RWPE1 (cell line): ENCODE measurements around the gene PELI3.

Source experiments
- CTCF ChIA-PET: fragments of 350-600 bp; sonication (Branson Sonifier 250); formaldehyde crosslinking; extraction: SDS; loops from one replicate; lab custom pipeline; 2021; lab: Yijun Ruan, JAX
- POLR2A ChIA-PET: fragments of 400-600 bp; formaldehyde crosslinking; extraction: SDS; loops from one replicate; lab custom pipeline; 2020; ENCODE audit warnings: antibody characterized with exemption; ENCODE audit not compliant: low non-redundant PET; lab: Yijun Ruan, JAX
- DNase-seq: peaks from one replicate; pipeline ENCODE4 v3.0.0; 2012; ENCODE audit warnings: low spot score
- H3K27ac ChIP-seq: fragments of 450-650 bp; 2 replicates; pipeline ENCODE4 v1.5.1; 2017
- TF ChIP-seq, protein P1 (sequence below): fragments of 450-650 bp; conservative IDR thresholded peaks from 2 replicates; pipeline ENCODE4 v1.5.1; 2017; ENCODE audit warnings: low read depth, mild to moderate bottlenecking

The PELI3 gene

GRCh38 chr11:66505276-66505816 is 38.6 kb downstream of the PELI3 start:
- TF ChIP-seq, protein P1, sequence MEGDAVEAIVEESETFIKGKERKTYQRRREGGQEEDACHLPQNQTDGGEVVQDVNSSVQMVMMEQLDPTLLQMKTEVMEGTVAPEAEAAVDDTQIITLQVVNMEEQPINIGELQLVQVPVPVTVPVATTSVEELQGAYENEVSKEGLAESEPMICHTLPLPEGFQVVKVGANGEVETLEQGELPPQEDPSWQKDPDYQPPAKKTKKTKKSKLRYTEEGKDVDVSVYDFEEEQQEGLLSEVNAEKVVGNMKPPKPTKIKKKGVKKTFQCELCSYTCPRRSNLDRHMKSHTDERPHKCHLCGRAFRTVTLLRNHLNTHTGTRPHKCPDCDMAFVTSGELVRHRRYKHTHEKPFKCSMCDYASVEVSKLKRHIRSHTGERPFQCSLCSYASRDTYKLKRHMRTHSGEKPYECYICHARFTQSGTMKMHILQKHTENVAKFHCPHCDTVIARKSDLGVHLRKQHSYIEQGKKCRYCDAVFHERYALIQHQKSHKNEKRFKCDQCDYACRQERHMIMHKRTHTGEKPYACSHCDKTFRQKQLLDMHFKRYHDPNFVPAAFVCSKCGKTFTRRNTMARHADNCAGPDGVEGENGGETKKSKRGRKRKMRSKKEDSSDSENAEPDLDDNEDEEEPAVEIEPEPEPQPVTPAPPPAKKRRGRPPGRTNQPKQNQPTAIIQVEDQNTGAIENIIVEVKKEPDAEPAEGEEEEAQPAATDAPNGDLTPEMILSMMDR = no peak
- CTCF ChIA-PET = interaction anchor here (0.6 kb wide), 1 partner anchor 13 kb away, joined by 4 read pairs; no protein-coding TSS in a partner anchor
- POLR2A ChIA-PET = no interaction called here
- H3K27ac ChIP-seq = no peak overlapping the region
- no peak for DNase-seq

DNA sequence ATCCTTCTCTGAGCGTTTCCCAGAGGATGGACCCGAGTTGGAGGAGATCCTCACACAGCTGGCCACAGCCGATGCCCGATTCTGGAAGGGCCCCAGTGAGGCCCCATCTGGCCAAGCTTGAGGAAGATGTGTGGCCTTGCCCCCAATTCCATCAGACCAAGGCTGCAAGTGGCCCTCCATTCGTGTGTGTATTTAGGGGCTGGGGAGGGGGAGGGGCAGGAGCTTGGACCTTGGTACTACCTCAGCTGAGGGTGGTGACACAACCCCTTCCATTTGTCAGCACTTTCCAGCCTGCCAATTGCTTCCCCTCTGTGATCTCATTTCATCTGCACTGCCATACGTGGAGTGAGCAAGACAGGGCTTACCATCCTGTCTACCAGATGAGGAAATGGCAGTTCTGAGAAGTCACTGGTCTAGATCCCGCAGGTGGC is 42.4 kb downstream of the PELI3 start:
- DNase-seq = no peak
- CTCF ChIA-PET = no interaction called here
- no peak overlapping the region for H3K27ac ChIP-seq
- TF ChIP-seq, protein P1 = no peak
- POLR2A ChIA-PET = no interaction called here

GRCh38 chr11:66510271-66510989 is 43.7 kb downstream of the PELI3 start, which contains the start of gene BBS1:
Gene BBS1, plus strand, starts transcription at chr11:66510635. Its CDS starts 25 bp downstream, at chr11:66510660.
- peak within 1 kb of the TSS; percentile 60 for H3K27ac ChIP-seq
- peak; percentile 90 for DNase-seq
- CTCF ChIA-PET = interaction anchor here (0.5 to 0.7 kb wide), 2 partner anchors 35 to 127 kb away, joined by 3 to 4 read pairs; no protein-coding TSS in a partner anchor
- TF ChIP-seq, protein P1 = no peak
- POLR2A ChIA-PET = no interaction called here

DNA sequence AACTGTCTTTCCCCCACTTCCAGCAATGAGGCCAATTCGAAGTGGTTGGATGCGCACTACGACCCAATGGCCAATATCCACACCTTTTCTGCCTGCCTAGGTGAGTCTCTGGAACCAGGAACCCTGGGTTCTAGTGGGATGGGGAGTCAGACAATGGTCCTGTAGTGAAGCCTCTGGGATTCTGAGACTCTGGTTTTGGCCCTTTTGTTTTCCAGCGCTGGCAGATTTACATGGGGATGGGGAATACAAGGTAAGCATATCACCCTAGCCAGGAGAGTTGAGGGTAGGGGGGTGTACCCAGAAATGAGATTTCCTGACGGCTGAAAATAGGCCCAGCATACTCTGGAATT is 44.3 kb downstream of the PELI3 start:
- TF ChIP-seq, protein P1 = no peak
- ChIA-PET CTCF (interaction anchor here (0.5 kb wide), 1 partner anchor 34 kb away, joined by 3 read pairs; no protein-coding TSS in a partner anchor), POLR2A (interaction anchor here (0.8 kb wide), 1 partner anchor 60 kb away, joined by 3 read pairs; no protein-coding TSS in a partner anchor)
- H3K27ac ChIP-seq = peak overlapping the region; percentile 60
- DNase-seq = no peak

GRCh38 chr11:66523611-66524010 is 56.9 kb downstream of the PELI3 start:
- TF ChIP-seq, protein P1 = no peak
- POLR2A ChIA-PET = no interaction called here
- no peak overlapping the region for H3K27ac ChIP-seq
- no peak for DNase-seq
- CTCF ChIA-PET = interaction anchor here (0.6 kb wide), 1 partner anchor 57 kb away, joined by 5 read pairs; no protein-coding TSS in a partner anchor

- ChIA-PET POLR2A (no interaction called here), CTCF (interaction anchor here (0.6 kb wide), 2 partner anchors 57 to 116 kb away, joined by 3 to 5 read pairs; no protein-coding TSS in a partner anchor)
- no peak for DNase-seq
- TF ChIP-seq, protein P1 = no peak
- H3K27ac ChIP-seq = no peak overlapping the region
These were observed 57.8 kb downstream of the PELI3 start for GRCh38 chr11:66524304-66525040.
